GM18505 (cell line): ENCODE data around the gene BST1.
A peak's percentile ranks its signal among the peaks of the same experiment; 100 is the strongest.

ENCODE experiments used
- ATAC-seq: cut with Tn5 transposase; IDR thresholded peaks from one replicate; pipeline ENCODE4 v1.9.1; 2021; ENCODE audit not compliant: unreplicated experiment
- POLR2A ChIP-seq: IDR thresholded peaks from 4 replicates; pipeline ENCODE4 v1.6.1; 2011; ENCODE audit warnings: borderline replicate concordance; ENCODE audit not compliant: insufficient read depth, insufficient read length; ENCODE audit errors: extremely low read depth

Gene BST1

DNA sequence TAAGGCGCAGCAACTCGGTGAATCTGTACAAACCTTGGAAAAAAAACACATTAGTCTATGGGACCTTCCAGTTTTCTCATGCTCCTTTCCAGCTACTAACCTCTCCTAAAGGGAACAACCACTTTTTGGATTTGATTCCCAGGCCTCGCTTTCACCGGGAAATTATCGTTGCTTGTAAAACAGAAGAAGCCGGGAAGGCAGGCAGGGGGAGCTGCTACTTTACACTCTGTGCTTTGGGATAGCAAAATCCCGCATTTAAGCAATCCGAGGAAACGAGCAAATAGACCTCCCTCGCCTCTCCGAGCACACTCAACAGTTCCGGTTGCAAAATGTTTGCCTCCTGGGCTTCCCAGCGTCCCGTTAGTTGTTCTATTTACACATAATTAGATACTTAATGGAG lies 76.4 kb downstream of the BST1 start:
- no peak for TF ChIP-seq POLR2A

GRCh38 chr4:15779809-15780208 lies 76.9 kb downstream of the BST1 start:
- no peak for ATAC-seq
- no peak for TF ChIP-seq POLR2A

More for the DNA sequence above, 76.4 kb downstream of the BST1 start:
- ATAC-seq, result no peak

DNA sequence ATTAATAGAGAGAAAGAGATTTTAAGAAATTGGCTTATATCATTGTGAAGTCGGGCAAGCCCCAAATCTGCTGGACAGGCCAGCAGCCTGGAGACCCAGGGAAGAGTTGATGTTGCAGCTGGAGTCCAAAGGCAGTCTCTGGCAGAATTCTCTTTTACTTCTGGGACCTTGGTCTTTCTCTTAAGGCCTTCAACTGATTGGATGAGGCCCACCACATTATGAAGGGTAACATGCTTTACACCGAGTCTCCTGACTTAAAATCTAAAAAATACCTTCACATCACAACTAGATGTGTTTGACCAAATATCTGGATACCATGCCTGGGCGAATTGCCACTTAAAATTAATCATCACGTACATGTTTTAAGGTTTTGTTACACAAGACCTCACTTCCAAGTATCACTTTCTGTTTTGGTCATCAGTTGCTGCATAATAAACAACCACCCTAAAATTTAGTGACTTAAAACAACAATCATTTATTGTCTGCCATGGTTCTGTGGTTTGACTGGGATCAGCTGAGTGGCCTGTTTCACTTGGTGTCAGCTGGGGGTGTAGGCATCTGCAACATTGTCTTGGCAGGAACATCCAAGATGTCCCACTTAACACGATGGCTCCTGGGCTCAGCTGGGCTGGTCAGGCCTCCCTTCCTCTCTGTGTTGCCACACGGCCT lies 78.7 kb downstream of the BST1 start:
- TF ChIP-seq POLR2A, result no peak
- peak; percentile 30 for ATAC-seq
